ENCODE measurements around the gene B3GAT3. TPM values are rescaled to one million over a fixed set of nuclear protein-coding genes. Genes with fewer than 3 reads are reported as not detected.

The B3GAT3 gene
- total and polyA plus RNA-seq, 2 of the 8 experiments (the other 6 are each of a cell fraction or from before 2014, with no cell fraction given) = 28.0 to 39.0 TPM

GRCh38 chr11:62627713-62628112 lies 5.9 kb upstream of the B3GAT3 start:
- Histone ChIP-seq H2BK20ac (ENCODE audit: low read length) (no peak overlapping the region), H4K20me1 (replicated peaks in 1 of 2; ENCODE audit: control insufficient read depth in 1 of 2, insufficient read depth in 2 of 2, low read length in 2 of 2) (peaks cover 4 to 9% of the 10 kb centered on the region in 2 experiments), H2BK15ac (ENCODE audit: low read length) (no peak overlapping the region), H3K23ac (ENCODE audit: insufficient read length) (no peak overlapping the region), H2AK5ac (ENCODE audit: low read depth, low read length) (no peak overlapping the region), H3K79me2 (ENCODE audit: control insufficient read depth in 1 of 2, insufficient read depth in 2 of 2, low read length in 2 of 2) (no peaks in the 10 kb centered on the region), H3K18ac (ENCODE audit: extremely low read depth, low read length) (no peak overlapping the region), H3K14ac (ENCODE audit: insufficient read length) (no peak overlapping the region), H3K9me3 (ENCODE audit: insufficient read depth in 2 of 2, low read depth in 1 of 2, low read length in 1 of 2) (no peaks in the 10 kb centered on the region), H3K4ac (replicated peaks; ENCODE audit: insufficient read length, low read depth, low read length) (no peak overlapping the region), H3K27me3 (replicated peaks in 1 of 4; ENCODE audit: control insufficient read depth in 3 of 4, extremely low read depth in 1 of 4, insufficient read depth in 3 of 4, low read length in 3 of 4) (no peaks in the 10 kb centered on the region), H3K9ac (replicated peaks in 1 of 4; ENCODE audit: extremely low read depth in 1 of 4, low read depth in 3 of 4, low read length in 3 of 4) (no peak overlapping the region), H4K5ac (ENCODE audit: insufficient read length, low read depth, low read length) (no peak overlapping the region), H3K4me3 (ENCODE audit: extremely low read depth in 1 of 4, insufficient read depth in 2 of 4, low read depth in 3 of 4, low read length in 4 of 4) (no peak overlapping the region), H2BK12ac (ENCODE audit: low read depth, low read length) (no peak overlapping the region), H3K23me2 (ENCODE audit: low read depth, low read length) (no peaks in the 10 kb centered on the region), H3K27ac (ENCODE audit: low read depth, low read length) (no peak overlapping the region), H3K4me2 (ENCODE audit: insufficient read depth in 1 of 2, low read depth in 2 of 2, low read length in 2 of 2) (no peak overlapping the region), H2BK5ac (ENCODE audit: low read depth, low read length) (no peak overlapping the region), H3K36me3 (ENCODE audit: control insufficient read depth in 2 of 4, insufficient read depth in 4 of 4, low read length in 3 of 4) (peaks cover 50 to 72% (median 62%) of the 10 kb centered on the region in 4 experiments), H2AFZ (ENCODE audit: low read length) (no peak overlapping the region), H4K91ac (replicated peaks; ENCODE audit: insufficient read length, low read length) (no peak overlapping the region), H3K4me1 (replicated peaks in 1 of 4; ENCODE audit: control insufficient read depth in 3 of 4, insufficient read depth in 4 of 4, low read length in 3 of 4) (no peaks in the 10 kb centered on the region), H3K56ac (replicated peaks; ENCODE audit: insufficient read length, low read depth, low read length) (no peak overlapping the region), H4K8ac (ENCODE audit: extremely low read depth, insufficient read depth, low read length) (no peak overlapping the region), H2BK120ac (replicated peaks; ENCODE audit: low read depth, low read length) (no peak overlapping the region), H3K79me1 (ENCODE audit: low read depth, low read length) (no peaks in the 10 kb centered on the region)
- POLR2A ChIA-PET (ENCODE audit: partially characterized antibody) = interaction anchor here (0.6 to 1.2 kb wide), 4 partner anchors 56 to 266 kb away, joined by 3 read pairs; partner anchors contain the start of gene HNRNPUL2
- TF ChIP-seq RXRA (IDR thresholded peaks at IDR 0.05; ENCODE audit: insufficient read depth, low read depth, low read length) (no peak), RAD21 (IDR thresholded peaks at IDR 0.05 in 1 of 2, conservative IDR thresholded peaks at IDR 0.05 in 1 of 2; ENCODE audit: low read depth in 2 of 2, low read length in 2 of 2) (peak in 1 of 2 experiments; percentile 12; a peak in 1 of 4 replicates), EZH2 (IDR thresholded peaks at IDR 0.05; ENCODE audit: low read depth, low read length, severe bottlenecking) (no peak), BACH1 (IDR thresholded peaks at IDR 0.05; ENCODE audit: low read length) (no peak)
- DNase-seq (ENCODE audit: low read depth in 1 of 2, low spot score in 2 of 2) (no peak), FAIRE-seq (no peak)
- 91% methylated on average over 3 of the region's 3 CpGs; no CpG with 5 or more reads in 1 of the 2 experiments for WGBS, 2 experiments (ENCODE audit: extremely low coverage in 1 of 2, insufficient coverage in 1 of 2, insufficient read length in 1 of 2, insufficient replicate concordance in 2 of 2, low coverage in 1 of 2, low lambda C conversion rate in 2 of 2, missing lambda C conversion rate in 1 of 2)
- CTCF ChIA-PET (ENCODE audit: partially characterized antibody) = interaction anchor here (1.1 to 1.8 kb wide), 4 partner anchors 16 to 233 kb away, joined by 3 to 5 read pairs (median 4); partner anchors contain the start of gene TUT1

Measured in H1 (cell line).